Spleen (tissue), 7 donors: Measurements from ENCODE around the gene AIG1.

Experiments
- CTCF ChIP-seq, 11 experiments: fragments of 200-600 bp in 7 of 11; fragments of 450-650 bp in 4 of 11; sonication (generic) in 4 of 11; IDR thresholded peaks in 8 of 11; conservative IDR thresholded peaks in 3 of 11; 1 replicate in 7 of 11; 2 replicates in 4 of 11; pipeline versions ENCODE4 v1.4.0 to v1.8.0; 2016 to 2021; ENCODE audit warnings: antibody characterized with exemption in 11 of 11, inconsistent platforms in 4 of 11, mild to moderate bottlenecking in 1 of 11
- POLR2A ChIP-seq, 3 donors: fragments of 450-650 bp; IDR thresholded peaks; one replicate each; pipeline ENCODE4 v1.5.1; 2017; ENCODE audit warnings: antibody characterized with exemption in 3 of 3, mild to moderate bottlenecking in 1 of 3
- POLR2AphosphoS5 ChIP-seq, 3 donors: sonication (generic); formaldehyde crosslinking; IDR thresholded peaks; one replicate each; pipeline ENCODE4 v1.5.1; 2017; ENCODE audit warnings: antibody characterized with exemption in 3 of 3
- donor health status: DM: no; HTN: no; CAD: no; lungs with moderate emphysema.
- donor health status: DM: no; HTN: no; CAD: no.
- donor health status: DM: no; HTN: no; CAD: no.

GRCh38 chr6:143060806-143061596 is at the start of gene AIG1:
- TF ChIP-seq POLR2A (IDR thresholded peaks at IDR 0.05) (no peak), CTCF (IDR thresholded peaks at IDR 0.05 in 8 of 11, conservative IDR thresholded peaks at IDR 0.05 in 3 of 11) (no peak), POLR2AphosphoS5 (IDR thresholded peaks at IDR 0.05) (peak in 1 of 3 donors; percentile 20)
